Measurements from ENCODE around the gene MACO1. TPM values are rescaled to one million over a fixed set of nuclear protein-coding genes. Genes with fewer than 3 reads are reported as not detected.

The MACO1 gene
- total and polyA plus RNA-seq, 2 of the 13 experiments (the other 11 are each of a cell fraction or from before 2014, with no cell fraction given) = 9.7 to 17.0 TPM

DNA sequence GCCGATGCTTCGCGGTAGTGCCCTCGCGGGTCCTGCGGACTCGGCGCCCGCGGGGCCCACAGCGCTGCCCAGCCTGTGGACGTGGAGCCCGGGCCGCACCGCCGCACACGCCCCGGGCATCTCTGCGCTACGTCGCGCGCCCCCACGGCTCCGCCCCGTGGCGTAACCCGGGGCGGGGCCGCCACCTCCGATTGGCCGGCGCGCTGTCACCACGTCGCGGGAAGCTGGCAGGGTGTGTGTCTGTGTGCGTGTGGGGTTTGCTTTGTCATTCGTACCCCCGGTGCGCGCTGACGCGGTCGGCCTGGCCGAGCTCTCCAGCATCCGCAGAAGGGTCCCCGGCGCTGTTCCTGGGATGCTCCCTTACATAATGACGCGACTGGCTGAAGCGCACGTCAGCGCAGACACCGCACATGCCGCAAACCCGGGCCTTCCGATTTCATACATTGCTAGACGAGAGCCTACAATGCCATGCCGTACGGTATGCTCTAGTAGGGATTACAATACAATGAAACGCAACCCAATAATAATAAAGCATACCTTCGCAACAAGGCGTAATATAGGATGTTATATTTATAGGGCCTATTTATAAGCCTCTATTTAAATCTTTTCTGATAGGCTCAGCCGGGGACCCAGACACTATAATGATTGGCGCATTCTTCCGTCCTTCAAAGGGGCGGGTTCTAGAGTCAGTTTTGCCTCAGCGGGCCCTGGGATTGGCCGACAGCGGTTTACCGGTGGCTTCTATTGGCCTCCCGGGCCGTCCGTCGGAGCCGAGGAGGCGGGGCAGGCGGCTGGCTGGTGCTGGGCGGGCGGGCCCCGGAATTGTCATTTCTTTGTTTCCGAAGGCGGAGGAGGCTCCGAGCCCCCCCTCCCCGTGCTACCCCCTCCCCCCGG, at the start of gene MACO1 (continued):
- TF ChIP-seq, protein P1, sequence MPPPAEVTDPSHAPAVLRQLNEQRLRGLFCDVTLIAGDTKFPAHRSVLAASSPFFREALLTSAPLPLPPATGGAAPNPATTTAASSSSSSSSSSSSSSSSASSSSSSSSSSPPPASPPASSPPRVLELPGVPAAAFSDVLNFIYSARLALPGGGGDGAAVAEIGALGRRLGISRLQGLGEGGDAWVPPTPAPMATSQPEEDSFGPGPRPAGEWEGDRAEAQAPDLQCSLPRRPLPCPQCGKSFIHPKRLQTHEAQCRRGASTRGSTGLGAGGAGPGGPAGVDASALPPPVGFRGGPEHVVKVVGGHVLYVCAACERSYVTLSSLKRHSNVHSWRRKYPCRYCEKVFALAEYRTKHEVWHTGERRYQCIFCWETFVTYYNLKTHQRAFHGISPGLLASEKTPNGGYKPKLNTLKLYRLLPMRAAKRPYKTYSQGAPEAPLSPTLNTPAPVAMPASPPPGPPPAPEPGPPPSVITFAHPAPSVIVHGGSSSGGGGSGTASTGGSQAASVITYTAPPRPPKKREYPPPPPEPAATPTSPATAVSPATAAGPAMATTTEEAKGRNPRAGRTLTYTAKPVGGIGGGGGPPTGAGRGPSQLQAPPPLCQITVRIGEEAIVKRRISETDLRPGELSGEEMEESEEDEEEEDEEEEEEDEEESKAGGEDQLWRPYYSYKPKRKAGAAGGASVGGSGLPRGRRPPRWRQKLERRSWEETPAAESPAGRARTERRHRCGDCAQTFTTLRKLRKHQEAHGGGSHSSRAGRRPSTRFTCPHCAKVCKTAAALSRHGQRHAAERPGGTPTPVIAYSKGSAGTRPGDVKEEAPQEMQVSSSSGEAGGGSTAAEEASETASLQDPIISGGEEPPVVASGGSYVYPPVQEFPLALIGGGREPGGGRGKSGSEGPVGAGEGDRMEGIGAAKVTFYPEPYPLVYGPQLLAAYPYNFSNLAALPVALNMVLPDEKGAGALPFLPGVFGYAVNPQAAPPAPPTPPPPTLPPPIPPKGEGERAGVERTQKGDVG (CRISPR knock-in tag; IDR thresholded peaks at IDR 0.05; ENCODE audit: borderline replicate concordance) = peak; percentile 46; the same call in 1 of the 2 replicates
- peak; percentile 74; the same call in 1 of the 2 replicates for TF ChIP-seq KDM2A (CRISPR knock-in tag; IDR thresholded peaks at IDR 0.05; ENCODE audit: borderline replicate concordance, low read depth)
- TF ChIP-seq SNAI1 (CRISPR knock-in tag; IDR thresholded peaks at IDR 0.05; ENCODE audit: borderline replicate concordance) = peak; percentile 85
- TF ChIP-seq ZNF333 (CRISPR knock-in tag; IDR thresholded peaks at IDR 0.05; ENCODE audit: borderline replicate concordance) = 0 out of 2 replicates have a peak, but pooled peaks have one; percentile 79
- TF ChIP-seq, protein P2, sequence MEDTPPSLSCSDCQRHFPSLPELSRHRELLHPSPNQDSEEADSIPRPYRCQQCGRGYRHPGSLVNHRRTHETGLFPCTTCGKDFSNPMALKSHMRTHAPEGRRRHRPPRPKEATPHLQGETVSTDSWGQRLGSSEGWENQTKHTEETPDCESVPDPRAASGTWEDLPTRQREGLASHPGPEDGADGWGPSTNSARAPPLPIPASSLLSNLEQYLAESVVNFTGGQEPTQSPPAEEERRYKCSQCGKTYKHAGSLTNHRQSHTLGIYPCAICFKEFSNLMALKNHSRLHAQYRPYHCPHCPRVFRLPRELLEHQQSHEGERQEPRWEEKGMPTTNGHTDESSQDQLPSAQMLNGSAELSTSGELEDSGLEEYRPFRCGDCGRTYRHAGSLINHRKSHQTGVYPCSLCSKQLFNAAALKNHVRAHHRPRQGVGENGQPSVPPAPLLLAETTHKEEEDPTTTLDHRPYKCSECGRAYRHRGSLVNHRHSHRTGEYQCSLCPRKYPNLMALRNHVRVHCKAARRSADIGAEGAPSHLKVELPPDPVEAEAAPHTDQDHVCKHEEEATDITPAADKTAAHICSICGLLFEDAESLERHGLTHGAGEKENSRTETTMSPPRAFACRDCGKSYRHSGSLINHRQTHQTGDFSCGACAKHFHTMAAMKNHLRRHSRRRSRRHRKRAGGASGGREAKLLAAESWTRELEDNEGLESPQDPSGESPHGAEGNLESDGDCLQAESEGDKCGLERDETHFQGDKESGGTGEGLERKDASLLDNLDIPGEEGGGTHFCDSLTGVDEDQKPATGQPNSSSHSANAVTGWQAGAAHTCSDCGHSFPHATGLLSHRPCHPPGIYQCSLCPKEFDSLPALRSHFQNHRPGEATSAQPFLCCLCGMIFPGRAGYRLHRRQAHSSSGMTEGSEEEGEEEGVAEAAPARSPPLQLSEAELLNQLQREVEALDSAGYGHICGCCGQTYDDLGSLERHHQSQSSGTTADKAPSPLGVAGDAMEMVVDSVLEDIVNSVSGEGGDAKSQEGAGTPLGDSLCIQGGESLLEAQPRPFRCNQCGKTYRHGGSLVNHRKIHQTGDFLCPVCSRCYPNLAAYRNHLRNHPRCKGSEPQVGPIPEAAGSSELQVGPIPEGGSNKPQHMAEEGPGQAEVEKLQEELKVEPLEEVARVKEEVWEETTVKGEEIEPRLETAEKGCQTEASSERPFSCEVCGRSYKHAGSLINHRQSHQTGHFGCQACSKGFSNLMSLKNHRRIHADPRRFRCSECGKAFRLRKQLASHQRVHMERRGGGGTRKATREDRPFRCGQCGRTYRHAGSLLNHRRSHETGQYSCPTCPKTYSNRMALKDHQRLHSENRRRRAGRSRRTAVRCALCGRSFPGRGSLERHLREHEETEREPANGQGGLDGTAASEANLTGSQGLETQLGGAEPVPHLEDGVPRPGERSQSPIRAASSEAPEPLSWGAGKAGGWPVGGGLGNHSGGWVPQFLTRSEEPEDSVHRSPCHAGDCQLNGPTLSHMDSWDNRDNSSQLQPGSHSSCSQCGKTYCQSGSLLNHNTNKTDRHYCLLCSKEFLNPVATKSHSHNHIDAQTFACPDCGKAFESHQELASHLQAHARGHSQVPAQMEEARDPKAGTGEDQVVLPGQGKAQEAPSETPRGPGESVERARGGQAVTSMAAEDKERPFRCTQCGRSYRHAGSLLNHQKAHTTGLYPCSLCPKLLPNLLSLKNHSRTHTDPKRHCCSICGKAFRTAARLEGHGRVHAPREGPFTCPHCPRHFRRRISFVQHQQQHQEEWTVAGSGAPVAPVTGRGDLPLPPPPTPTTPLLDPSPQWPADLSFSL (CRISPR knock-in tag; IDR thresholded peaks at IDR 0.05) = no peak
- peak; percentile 64 for TF ChIP-seq RFX5 (IDR thresholded peaks at IDR 0.05; ENCODE audit: low read depth, low read length)
- TF ChIP-seq ZNF317 (CRISPR knock-in tag; IDR thresholded peaks at IDR 0.05) = peak; percentile 69
- no peak for TF ChIP-seq ZNF614 (CRISPR knock-in tag; IDR thresholded peaks at IDR 0.05; ENCODE audit: borderline replicate concordance)
- TF ChIP-seq ZNF777 (CRISPR knock-in tag; IDR thresholded peaks at IDR 0.05) = peak; percentile 60
- peak; percentile 90 for TF ChIP-seq SAP130 (CRISPR knock-in tag; IDR thresholded peaks at IDR 0.05; ENCODE audit: low read depth)
- peak; percentile 60; the same call in 1 of the 2 replicates for TF ChIP-seq ZNF709 (CRISPR knock-in tag; IDR thresholded peaks at IDR 0.05)
- TF ChIP-seq NPAS2 (CRISPR knock-in tag; IDR thresholded peaks at IDR 0.05; ENCODE audit: borderline replicate concordance) = no peak
- TF ChIP-seq NAIF1 (CRISPR knock-in tag; IDR thresholded peaks at IDR 0.05; ENCODE audit: borderline replicate concordance) = peak; percentile 86; the same call in 1 of the 2 replicates
- TF ChIP-seq ZNF441 (CRISPR knock-in tag; IDR thresholded peaks at IDR 0.05; ENCODE audit: borderline replicate concordance) = 0 out of 2 replicates have a peak, but pooled peaks have one; percentile 6
- no peak for TF ChIP-seq TCF12 (IDR thresholded peaks at IDR 0.05)
- peak; percentile 73 for TF ChIP-seq TCF12 (CRISPR knock-in tag; IDR thresholded peaks at IDR 0.05)
- peak; percentile 93 for TF ChIP-seq NFYB (CRISPR knock-in tag; IDR thresholded peaks at IDR 0.05)
- no peak; the same call in 1 of the 2 replicates for TF ChIP-seq ZNF703 (CRISPR knock-in tag; IDR thresholded peaks at IDR 0.05; ENCODE audit: borderline replicate concordance)
- 0 out of 2 replicates have a peak, but pooled peaks have one; percentile 45 for TF ChIP-seq CHD2 (IDR thresholded peaks at IDR 0.05; ENCODE audit: low read depth, low read length)
- peak; percentile 50 for TF ChIP-seq YY1 (IDR thresholded peaks at IDR 0.05; ENCODE audit: insufficient read depth, insufficient replicate concordance, low read depth, low read length)

All from HepG2 (cell line).